Measurements from ENCODE around the gene PCBD2.
"Not testable (repeated sequence)": the region's sequence is repeated elsewhere in the genome, so short reads cannot be mapped to it uniquely, and the experiment has no call there.

PCBD2 gene

GRCh38 chr5:134905246-134905996 is 490 bp downstream of the PCBD2 start:
- peak; percentile 49 for TF ChIP-seq CTCF (IDR thresholded peaks at IDR 0.05; ENCODE audit: insufficient read depth, low read length, missing control alignments)
- no peak for DNase-seq (ENCODE audit: low read depth, low spot score)
- ChIA-PET CTCF (interaction anchor here (0.7 to 5.4 kb wide), 46 partner anchors 8 to 442 kb away, joined by 3 to 49 read pairs (median 4); partner anchors contain the start of genes C5orf24, CAMLG, DDX46 and SAR1B), POLR2A (interaction anchor here (1.0 to 2.2 kb wide), 6 partner anchors 31 to 273 kb away, joined by 3 to 8 read pairs (median 6); partner anchors contain the start of genes C5orf24, CAMLG and TXNDC15)
- peak overlapping the region; percentile 74 for H3K4me3 ChIP-seq (ENCODE audit: low read depth, low read length)

- CTCF ChIA-PET = interaction anchor here (0.7 to 5.4 kb wide), 9 partner anchors 11 to 440 kb away, joined by 3 to 49 read pairs (median 4); partner anchors contain the start of gene CAMLG
- POLR2A ChIA-PET = interaction anchor here (1.2 kb wide), 1 partner anchor 169 kb away, joined by 3 read pairs; the partner anchor contains the start of gene CAMLG
- no peak for TF ChIP-seq CTCF (IDR thresholded peaks at IDR 0.05; ENCODE audit: insufficient read depth, low read length, missing control alignments)
- no peak overlapping the region for H3K4me3 ChIP-seq (ENCODE audit: low read depth, low read length)
- DNase-seq (ENCODE audit: low read depth, low spot score) = no peak
Measured at GRCh38 chr5:134906811-134907210, 1.9 kb downstream of the PCBD2 start.

GRCh38 chr5:134910752-134911151 is 5.8 kb downstream of the PCBD2 start:
- POLR2A ChIA-PET; DNase-seq (ENCODE audit: low read depth, low spot score); H3K4me3 ChIP-seq (ENCODE audit: low read depth, low read length): not testable (repeated sequence)
- CTCF ChIA-PET = interaction anchor here (0.8 to 1.8 kb wide), 3 partner anchors 9 to 280 kb away, joined by 3 to 6 read pairs (median 3); no protein-coding TSS in a partner anchor

GRCh38 chr5:134911285-134912206 is 6.6 kb downstream of the PCBD2 start:
- H3K4me3 ChIP-seq (ENCODE audit: low read depth, low read length) = no peak overlapping the region
- POLR2A ChIA-PET = no interaction called here
- DNase-seq (ENCODE audit: low read depth, low spot score) = no peak
- CTCF ChIA-PET = interaction anchor here (1.4 kb wide), 1 partner anchor 10 kb away, joined by 3 read pairs; no protein-coding TSS in a partner anchor
- TF ChIP-seq CTCF (IDR thresholded peaks at IDR 0.05; ENCODE audit: insufficient read depth, low read length, missing control alignments) = no peak

GRCh38 chr5:134913254-134913653 is 8.3 kb downstream of the PCBD2 start:
- ChIA-PET CTCF (interaction anchor here (1.0 to 1.3 kb wide), 2 partner anchors 9 to 278 kb away, joined by 5 to 7 read pairs; partner anchors contain the start of gene PCBD2), POLR2A (no interaction called here)
- no peak for TF ChIP-seq CTCF (IDR thresholded peaks at IDR 0.05; ENCODE audit: insufficient read depth, low read length, missing control alignments)
- DNase-seq (ENCODE audit: low read depth, low spot score) = no peak
- no peak overlapping the region for H3K4me3 ChIP-seq (ENCODE audit: low read depth, low read length)

- TF ChIP-seq CTCF (IDR thresholded peaks at IDR 0.05; ENCODE audit: insufficient read depth, low read length, missing control alignments) = no peak
- no peak for DNase-seq (ENCODE audit: low read depth, low spot score)
- ChIA-PET CTCF (interaction anchor here (1.0 to 1.3 kb wide), 2 partner anchors 9 to 278 kb away, joined by 5 to 7 read pairs; partner anchors contain the start of gene PCBD2), POLR2A (interaction anchor here (0.6 kb wide), 1 partner anchor 295 kb away, joined by 3 read pairs; no protein-coding TSS in a partner anchor)
- H3K4me3 ChIP-seq (ENCODE audit: low read depth, low read length) = no peak overlapping the region
Measured at GRCh38 chr5:134913795-134914194, 8.9 kb downstream of the PCBD2 start.
